Measurements from ENCODE around the gene SLC22A23. TPM values are rescaled to one million over a fixed set of nuclear protein-coding genes. Genes with fewer than 3 reads are reported as not detected.

Gene SLC22A23
- total and polyA plus RNA-seq, 2 donors (not counting 1 experiment from before 2014, with no cell fraction given): 0.18 to 1.4 TPM

- no peak overlapping the region for H3K27ac Mint-ChIP-seq
- ATAC-seq (ENCODE audit: low read depth) (no peak), DNase-seq (no peak)
- Histone ChIP-seq H3K9me3 (ENCODE audit: control extremely low read depth in 1 of 3, control insufficient read depth in 2 of 3, insufficient read depth in 1 of 3, low read length in 2 of 3) (no peaks in the 10 kb centered on the region), H3K79me2 (ENCODE audit: control insufficient read depth, insufficient read depth, low read length) (no peaks in the 10 kb centered on the region), H3K27ac (ENCODE audit: low read length in 2 of 2) (no peak overlapping the region), H3K4me1 (ENCODE audit: control insufficient read depth in 2 of 2, insufficient read depth in 2 of 2, low read length in 2 of 2) (no peaks in the 10 kb centered on the region), H3K27me3 (replicated peaks in 1 of 4; ENCODE audit: control extremely low read depth in 1 of 4, control insufficient read depth in 3 of 4, insufficient read depth in 4 of 4, low read length in 3 of 4) (peaks cover 0 to 8% (median 4%) of the 10 kb centered on the region in 4 experiments), H2AFZ (ENCODE audit: insufficient read depth, low read depth, low read length, poor library complexity, severe bottlenecking) (no peak overlapping the region), H4K20me1 (ENCODE audit: control insufficient read depth, insufficient read depth, low read length, poor library complexity, severe bottlenecking) (no peaks in the 10 kb centered on the region), H3K9ac (ENCODE audit: low read length) (no peak overlapping the region), H3K4me3 (ENCODE audit: control extremely low read depth in 1 of 5, extremely low read depth in 1 of 5, insufficient read depth in 1 of 5, low read depth in 2 of 5, low read length in 4 of 5) (no peak overlapping the region), H3K36me3 (replicated peaks in 1 of 2; ENCODE audit: control extremely low read depth in 1 of 2, control insufficient read depth in 1 of 2, extremely low read depth in 1 of 2, insufficient read depth in 2 of 2, low read length in 1 of 2) (no peaks in the 10 kb centered on the region), H3K4me2 (replicated peaks; ENCODE audit: low read depth, low read length, poor library complexity, severe bottlenecking) (no peak overlapping the region)
- no peak overlapping the region for H3K4me3 Mint-ChIP-seq
- 63% methylated on average over 5 of the region's 13 CpGs for WGBS (ENCODE audit: insufficient coverage)
- H3K4me1 Mint-ChIP-seq: no peaks in the 10 kb centered on the region
- ChIA-PET POLR2A (no interaction called here), CTCF (interaction anchor here (1.0 kb wide), 1 partner anchor 11 kb away, joined by 6 read pairs; no protein-coding TSS in a partner anchor)
- no peak for TF ChIP-seq EZH2 (IDR thresholded peaks at IDR 0.05; ENCODE audit: borderline replicate concordance, insufficient read depth, low read depth, low read length, poor library complexity, severe bottlenecking)
- TF ChIP-seq, protein P1, sequence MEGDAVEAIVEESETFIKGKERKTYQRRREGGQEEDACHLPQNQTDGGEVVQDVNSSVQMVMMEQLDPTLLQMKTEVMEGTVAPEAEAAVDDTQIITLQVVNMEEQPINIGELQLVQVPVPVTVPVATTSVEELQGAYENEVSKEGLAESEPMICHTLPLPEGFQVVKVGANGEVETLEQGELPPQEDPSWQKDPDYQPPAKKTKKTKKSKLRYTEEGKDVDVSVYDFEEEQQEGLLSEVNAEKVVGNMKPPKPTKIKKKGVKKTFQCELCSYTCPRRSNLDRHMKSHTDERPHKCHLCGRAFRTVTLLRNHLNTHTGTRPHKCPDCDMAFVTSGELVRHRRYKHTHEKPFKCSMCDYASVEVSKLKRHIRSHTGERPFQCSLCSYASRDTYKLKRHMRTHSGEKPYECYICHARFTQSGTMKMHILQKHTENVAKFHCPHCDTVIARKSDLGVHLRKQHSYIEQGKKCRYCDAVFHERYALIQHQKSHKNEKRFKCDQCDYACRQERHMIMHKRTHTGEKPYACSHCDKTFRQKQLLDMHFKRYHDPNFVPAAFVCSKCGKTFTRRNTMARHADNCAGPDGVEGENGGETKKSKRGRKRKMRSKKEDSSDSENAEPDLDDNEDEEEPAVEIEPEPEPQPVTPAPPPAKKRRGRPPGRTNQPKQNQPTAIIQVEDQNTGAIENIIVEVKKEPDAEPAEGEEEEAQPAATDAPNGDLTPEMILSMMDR (IDR thresholded peaks at IDR 0.05): no peak
- intact Hi-C loops (cut with micrococcal nuclease): no loop called here
- peaks cover 45% of the 10 kb centered on the region for H3K27me3 Mint-ChIP-seq
- H3K9me3 Mint-ChIP-seq (ENCODE audit: insufficient read depth): no peaks in the 10 kb centered on the region
Observed at GRCh38 chr6:3421791-3422434, 34.9 kb downstream of the SLC22A23 start.

GRCh38 chr6:3421143-3421542 lies 35.7 kb downstream of the SLC22A23 start:
- no peak for TF ChIP-seq EZH2 (IDR thresholded peaks at IDR 0.05; ENCODE audit: borderline replicate concordance, insufficient read depth, low read depth, low read length, poor library complexity, severe bottlenecking)
- TF ChIP-seq, protein P1 (IDR thresholded peaks at IDR 0.05): no peak
- CTCF ChIA-PET: no interaction called here
- Histone ChIP-seq H3K4me3 (ENCODE audit: control extremely low read depth in 1 of 5, extremely low read depth in 1 of 5, insufficient read depth in 1 of 5, low read depth in 2 of 5, low read length in 4 of 5) (no peak overlapping the region), H3K9ac (ENCODE audit: low read length) (no peak overlapping the region), H3K9me3 (ENCODE audit: control extremely low read depth in 1 of 3, control insufficient read depth in 2 of 3, insufficient read depth in 1 of 3, low read length in 2 of 3) (no peaks in the 10 kb centered on the region), H3K27ac (ENCODE audit: low read length in 2 of 2) (no peak overlapping the region), H3K27me3 (replicated peaks in 1 of 4; ENCODE audit: control extremely low read depth in 1 of 4, control insufficient read depth in 3 of 4, insufficient read depth in 4 of 4, low read length in 3 of 4) (peaks cover 0 to 8% (median 3%) of the 10 kb centered on the region in 4 experiments), H3K4me1 (ENCODE audit: control insufficient read depth in 2 of 2, insufficient read depth in 2 of 2, low read length in 2 of 2) (no peaks in the 10 kb centered on the region), H3K79me2 (ENCODE audit: control insufficient read depth, insufficient read depth, low read length) (no peaks in the 10 kb centered on the region), H3K4me2 (replicated peaks; ENCODE audit: low read depth, low read length, poor library complexity, severe bottlenecking) (no peak overlapping the region), H3K36me3 (replicated peaks in 1 of 2; ENCODE audit: control extremely low read depth in 1 of 2, control insufficient read depth in 1 of 2, extremely low read depth in 1 of 2, insufficient read depth in 2 of 2, low read length in 1 of 2) (no peaks in the 10 kb centered on the region), H2AFZ (ENCODE audit: insufficient read depth, low read depth, low read length, poor library complexity, severe bottlenecking) (no peak overlapping the region), H4K20me1 (ENCODE audit: control insufficient read depth, insufficient read depth, low read length, poor library complexity, severe bottlenecking) (no peaks in the 10 kb centered on the region)
- ATAC-seq (ENCODE audit: low read depth) (no peak), DNase-seq (no peak)
- intact Hi-C loops (cut with micrococcal nuclease): no loop called here
- H3K4me3 Mint-ChIP-seq: no peak overlapping the region
- H3K27me3 Mint-ChIP-seq: peaks cover 40% of the 10 kb centered on the region
- no peaks in the 10 kb centered on the region for H3K9me3 Mint-ChIP-seq (ENCODE audit: insufficient read depth)
- no peak overlapping the region for H3K27ac Mint-ChIP-seq
- H3K4me1 Mint-ChIP-seq: no peaks in the 10 kb centered on the region
- WGBS (ENCODE audit: insufficient coverage): no CpG with 5 or more reads among the region's 3 CpGs
- POLR2A ChIA-PET: no interaction called here
